ENCODE results near the gene MCTP2.

DNA sequence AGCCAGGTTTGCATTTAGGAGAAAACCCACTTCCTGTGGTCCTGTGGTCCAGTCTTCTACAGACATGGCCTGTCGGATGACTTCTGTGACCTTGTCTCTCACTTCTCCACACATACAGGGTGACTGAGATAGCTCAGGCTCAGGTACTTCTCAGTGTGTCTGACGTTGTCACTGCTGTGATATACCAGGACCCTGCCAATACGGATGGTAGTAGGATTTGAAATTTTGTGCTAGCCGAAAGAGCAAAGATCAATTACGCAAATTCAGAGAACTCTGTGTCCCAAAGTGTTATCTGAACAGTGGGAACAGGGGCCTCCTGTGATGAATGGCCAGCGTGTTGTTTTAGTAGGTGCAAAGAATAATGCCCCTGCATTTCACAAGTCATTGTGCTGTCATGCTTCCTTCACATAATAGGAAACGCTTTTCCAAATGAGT, 128.9 kb downstream of the MCTP2 start:
- TF ChIP-seq, protein P1, sequence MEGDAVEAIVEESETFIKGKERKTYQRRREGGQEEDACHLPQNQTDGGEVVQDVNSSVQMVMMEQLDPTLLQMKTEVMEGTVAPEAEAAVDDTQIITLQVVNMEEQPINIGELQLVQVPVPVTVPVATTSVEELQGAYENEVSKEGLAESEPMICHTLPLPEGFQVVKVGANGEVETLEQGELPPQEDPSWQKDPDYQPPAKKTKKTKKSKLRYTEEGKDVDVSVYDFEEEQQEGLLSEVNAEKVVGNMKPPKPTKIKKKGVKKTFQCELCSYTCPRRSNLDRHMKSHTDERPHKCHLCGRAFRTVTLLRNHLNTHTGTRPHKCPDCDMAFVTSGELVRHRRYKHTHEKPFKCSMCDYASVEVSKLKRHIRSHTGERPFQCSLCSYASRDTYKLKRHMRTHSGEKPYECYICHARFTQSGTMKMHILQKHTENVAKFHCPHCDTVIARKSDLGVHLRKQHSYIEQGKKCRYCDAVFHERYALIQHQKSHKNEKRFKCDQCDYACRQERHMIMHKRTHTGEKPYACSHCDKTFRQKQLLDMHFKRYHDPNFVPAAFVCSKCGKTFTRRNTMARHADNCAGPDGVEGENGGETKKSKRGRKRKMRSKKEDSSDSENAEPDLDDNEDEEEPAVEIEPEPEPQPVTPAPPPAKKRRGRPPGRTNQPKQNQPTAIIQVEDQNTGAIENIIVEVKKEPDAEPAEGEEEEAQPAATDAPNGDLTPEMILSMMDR (IDR thresholded peaks at IDR 0.05) = no peak
- no peak for TF ChIP-seq POLR2A (IDR thresholded peaks at IDR 0.05)
